ENCODE data around the gene RPL13. TPM values are rescaled to one million over a fixed set of nuclear protein-coding genes. Genes with fewer than 3 reads are reported as not detected.

Gene RPL13
- total and polyA plus RNA-seq, 2 of the 8 experiments (the other 6 are each of a cell fraction or from before 2014, with no cell fraction given), result 2,162 to 7,384 TPM

GRCh38 chr16:89593841-89594240 lies 33.4 kb downstream of the RPL13 start (continued):
- TF ChIP-seq CHD7 (IDR thresholded peaks at IDR 0.05; ENCODE audit: insufficient replicate concordance, low read length) (no peak), YY1 (IDR thresholded peaks at IDR 0.05; ENCODE audit: low read depth, low read length) (no peak), POLR2A (IDR thresholded peaks at IDR 0.05; ENCODE audit: control extremely low read depth in 1 of 2, low read depth in 2 of 2, low read length in 2 of 2) (no peak), BCL11A (IDR thresholded peaks at IDR 0.05; ENCODE audit: low read depth in 2 of 2, low read length in 2 of 2) (no peak), RAD21 (IDR thresholded peaks at IDR 0.05 in 1 of 2, conservative IDR thresholded peaks at IDR 0.05 in 1 of 2; ENCODE audit: low read depth in 2 of 2, low read length in 2 of 2) (no peak), SAP30 (IDR thresholded peaks at IDR 0.05; ENCODE audit: insufficient read depth, insufficient replicate concordance, low read length) (no peak)

Measured in H1 (cell line).